ENCODE results near the gene ADRA2B. TPM values are rescaled to one million over a fixed set of nuclear protein-coding genes. Genes with fewer than 3 reads are reported as not detected.
"Not testable (repeated sequence)": the region's sequence is repeated elsewhere in the genome, so short reads cannot be mapped to it uniquely, and the experiment has no call there.

Gene ADRA2B
- under 0.01 TPM for total RNA-seq

- DNase-seq (ENCODE audit: low read depth in 2 of 3, low spot score in 2 of 3): peak; percentile 55 to 69 (median 57)
These were observed at the start of gene ADRA2B for GRCh38 chr2:96116424-96116878. ADRA2B (minus strand) TSS chr2:96116571; CDS start chr2:96116149, 422 bp downstream.

- no peak for DNase-seq (ENCODE audit: low read depth in 2 of 3, low spot score in 2 of 3)
These were observed 48.3 kb upstream of the ADRA2B start for GRCh38 chr2:96164459-96165184.

GRCh38 chr2:96163768-96164429 lies 47.5 kb upstream of the ADRA2B start:
- peak in 1 of 3 donors; percentile 59 for DNase-seq (ENCODE audit: low read depth in 2 of 3, low spot score in 2 of 3)

- DNase-seq (ENCODE audit: low read depth in 2 of 3, low spot score in 2 of 3): no peak
These were observed 47.0 kb upstream of the ADRA2B start for GRCh38 chr2:96163415-96163767.

GRCh38 chr2:96161898-96162297 lies 45.5 kb upstream of the ADRA2B start:
- no peak for DNase-seq (ENCODE audit: low read depth in 2 of 3, low spot score in 2 of 3)

- not testable (repeated sequence) for DNase-seq (ENCODE audit: low read depth in 2 of 3, low spot score in 2 of 3)
These were observed 44.0 kb upstream of the ADRA2B start for GRCh38 chr2:96160366-96160765.

GRCh38 chr2:96159084-96159830 lies 42.9 kb upstream of the ADRA2B start:
- no peak for DNase-seq (ENCODE audit: low read depth in 2 of 3, low spot score in 2 of 3)

GRCh38 chr2:96158554-96158940 lies 42.2 kb upstream of the ADRA2B start:
- DNase-seq (ENCODE audit: low read depth in 2 of 3, low spot score in 2 of 3): no peak

- peak in 2 of 3 donors; percentile 79 to 80 for DNase-seq (ENCODE audit: low read depth in 2 of 3, low spot score in 2 of 3)
These were observed 41.5 kb upstream of the ADRA2B start for GRCh38 chr2:96157649-96158553.

GRCh38 chr2:96156926-96157648 lies 40.7 kb upstream of the ADRA2B start:
- no peak for DNase-seq (ENCODE audit: low read depth in 2 of 3, low spot score in 2 of 3)

GRCh38 chr2:96156011-96156820 lies 39.8 kb upstream of the ADRA2B start:
- no peak for DNase-seq (ENCODE audit: low read depth in 2 of 3, low spot score in 2 of 3)

GRCh38 chr2:96154506-96155380 lies 38.4 kb upstream of the ADRA2B start:
- no peak for DNase-seq (ENCODE audit: low read depth in 2 of 3, low spot score in 2 of 3)

- DNase-seq (ENCODE audit: low read depth in 2 of 3, low spot score in 2 of 3): no peak
These were observed 37.6 kb upstream of the ADRA2B start for GRCh38 chr2:96153991-96154431.

- no peak for DNase-seq (ENCODE audit: low read depth in 2 of 3, low spot score in 2 of 3)
These were observed 36.9 kb upstream of the ADRA2B start for GRCh38 chr2:96153291-96153713.

GRCh38 chr2:96152304-96153161 lies 36.2 kb upstream of the ADRA2B start:
- DNase-seq (ENCODE audit: low read depth in 2 of 3, low spot score in 2 of 3): no peak

- no peak for DNase-seq (ENCODE audit: low read depth in 2 of 3, low spot score in 2 of 3)
These were observed 35.4 kb upstream of the ADRA2B start for GRCh38 chr2:96151595-96152303.

Measured in hematopoietic multipotent progenitor cell (in vitro differentiated cells).